HG03469 (cell line): ENCODE results near the gene NR6A1.

Source experiments
- ATAC-seq: cut with Tn5 transposase; IDR thresholded peaks from one replicate; pipeline ENCODE4 v1.9.1; 2021; ENCODE audit warnings: mild to moderate bottlenecking, moderate library complexity, moderate number of reproducible peaks; ENCODE audit not compliant: unreplicated experiment

NR6A1 gene

DNA sequence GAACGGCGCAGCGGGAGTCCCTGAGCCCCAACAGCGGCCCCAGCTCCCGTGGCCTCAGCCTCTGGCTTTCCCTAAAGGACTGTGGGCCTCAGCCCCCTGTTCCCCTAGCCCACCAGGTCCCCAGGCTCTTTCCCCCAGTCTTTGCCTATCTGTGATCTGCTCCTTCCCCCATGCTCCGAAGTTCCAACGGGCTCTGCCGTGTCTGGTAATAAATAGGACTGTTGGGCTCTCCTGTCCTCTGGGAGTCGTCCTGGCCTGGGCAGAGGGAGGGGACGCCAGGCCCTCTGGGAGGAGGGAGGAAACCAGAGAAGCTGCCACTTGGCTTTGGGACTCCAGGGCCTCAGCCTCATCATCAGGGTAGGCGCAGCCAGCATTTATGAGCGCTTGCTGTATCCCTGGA, 292.8 kb downstream of the NR6A1 start:
- ATAC-seq, result no peak

DNA sequence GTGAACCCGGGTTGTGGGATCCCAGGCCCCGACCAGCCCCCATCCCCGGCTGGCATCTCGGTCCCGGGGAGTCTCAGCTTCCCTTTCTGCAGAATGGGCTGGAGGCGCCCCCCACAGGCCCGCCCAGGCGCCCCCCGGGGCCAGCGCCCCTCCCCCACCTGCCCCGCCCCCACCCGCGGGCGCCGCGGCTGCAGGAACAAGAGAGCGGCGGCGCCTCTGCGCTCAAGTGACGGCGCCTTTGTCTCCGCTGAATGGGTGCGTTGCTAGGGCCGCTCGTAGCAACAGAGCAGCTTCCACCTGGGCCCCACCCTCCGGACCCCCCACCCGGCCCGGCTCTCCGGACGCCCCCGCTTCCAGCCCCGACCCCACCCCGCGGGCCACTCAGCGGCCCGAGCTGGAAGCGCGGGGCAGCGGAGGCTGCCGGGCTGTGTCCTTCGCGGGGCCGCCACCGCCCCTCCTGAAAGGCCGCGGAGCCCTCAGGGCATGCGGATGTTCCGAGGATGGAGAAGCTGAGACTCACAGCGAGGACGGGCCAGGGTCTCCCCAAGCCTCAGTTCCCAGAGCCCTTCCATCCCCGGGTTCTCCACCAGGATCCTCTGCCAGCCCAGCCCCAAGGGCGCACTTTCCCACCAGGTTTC, 293.3 kb downstream of the NR6A1 start:
- ATAC-seq, result no peak

DNA sequence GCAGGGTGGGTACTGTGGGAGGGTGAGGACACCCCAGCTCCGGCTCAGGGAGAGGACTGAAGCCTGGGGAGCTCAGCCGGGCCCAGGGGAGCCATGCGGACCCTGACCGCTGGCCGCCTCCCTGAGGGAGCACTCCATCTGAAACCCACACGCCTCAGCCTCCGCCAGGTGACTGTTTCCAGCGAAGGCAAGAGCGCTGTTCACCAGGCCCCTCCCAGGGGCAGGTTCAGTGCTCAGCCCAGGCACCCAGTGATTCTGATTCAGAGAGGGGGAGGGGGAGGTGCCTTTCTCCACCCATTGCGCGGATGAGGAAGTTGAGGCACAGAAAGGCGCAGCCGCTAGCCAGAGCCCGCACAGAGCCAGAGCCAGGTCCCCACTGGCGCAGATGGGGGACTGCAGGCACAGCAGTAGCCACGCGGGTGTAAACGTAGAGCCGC, 293.9 kb downstream of the NR6A1 start:
- no peak for ATAC-seq

GRCh38 chr9:124475868-124476690, 295.0 kb downstream of the NR6A1 start:
- ATAC-seq, result no peak

DNA sequence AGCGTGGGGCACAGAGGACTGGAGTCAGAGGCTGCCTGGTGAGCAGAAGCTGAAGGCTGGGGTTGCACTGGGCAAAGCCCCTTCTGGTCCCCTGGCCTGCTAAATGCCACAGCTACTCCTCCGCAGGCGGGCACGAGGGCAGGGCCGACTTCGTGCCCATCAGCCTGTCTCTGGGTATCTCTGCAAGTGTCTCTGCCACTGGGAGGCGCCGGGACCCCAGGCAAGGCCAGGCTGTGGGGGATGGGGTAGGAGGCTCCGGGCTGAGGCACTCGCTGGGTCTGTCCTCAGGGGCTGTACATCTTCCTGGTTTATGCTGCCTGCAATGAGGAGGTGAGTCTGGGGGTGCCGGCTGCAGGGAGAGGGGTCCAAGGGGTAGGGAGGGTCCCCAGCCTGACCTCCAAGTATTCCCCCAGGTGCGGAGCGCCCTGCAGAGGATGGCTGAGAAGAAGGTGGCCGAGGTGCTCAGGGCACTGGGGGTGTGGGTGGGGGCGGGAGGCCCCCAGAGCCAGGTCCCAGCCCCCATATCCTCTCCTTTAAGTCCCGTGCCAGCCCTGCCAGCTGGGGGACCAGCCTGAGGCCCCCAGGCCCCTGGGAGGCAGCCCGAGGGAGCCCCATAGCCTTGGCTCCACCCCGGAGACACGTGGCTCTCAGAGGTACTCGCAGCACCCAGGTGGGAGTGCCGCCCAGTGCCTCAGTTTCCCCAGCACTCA, 295.8 kb downstream of the NR6A1 start:
- no peak for ATAC-seq

DNA sequence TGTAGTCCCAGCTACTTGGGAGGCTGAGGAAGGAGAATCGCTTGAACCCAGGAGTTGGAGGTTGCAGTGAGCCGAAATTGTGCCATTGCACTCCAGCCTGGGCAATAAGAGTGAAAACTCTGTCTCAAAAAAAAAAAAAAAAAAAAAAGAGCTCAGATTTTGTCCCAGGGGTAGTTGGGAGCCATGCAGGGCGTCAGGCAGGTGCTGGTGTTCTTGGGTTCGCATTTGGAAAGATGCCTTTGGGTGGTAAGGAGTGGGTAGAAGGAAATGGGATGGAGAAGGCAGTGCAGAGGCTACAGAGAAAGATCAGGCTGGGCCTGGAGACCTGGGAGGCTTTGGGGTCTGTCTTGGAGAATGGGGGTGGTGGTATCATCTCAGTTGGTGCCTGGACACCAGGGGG, 297.0 kb downstream of the NR6A1 start:
- no peak for ATAC-seq

DNA sequence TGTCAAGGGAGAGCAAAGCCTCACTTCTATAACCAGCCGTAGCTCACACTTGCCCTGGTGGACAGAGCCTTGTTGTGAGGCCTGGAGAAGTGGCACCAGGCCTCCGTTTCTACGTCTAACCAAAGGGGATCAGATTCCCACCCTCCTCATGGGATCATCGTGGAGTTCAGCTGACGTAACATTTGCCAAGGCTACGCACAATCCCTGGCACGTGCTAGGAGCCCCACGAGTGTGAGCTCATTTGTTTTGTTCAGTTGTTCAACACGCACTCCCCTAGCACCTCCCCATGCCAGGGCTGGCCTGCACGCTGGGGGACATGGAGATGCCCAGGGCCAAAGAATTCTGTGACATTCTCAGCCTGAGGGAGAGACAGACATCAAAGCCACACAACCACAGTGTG, 297.8 kb downstream of the NR6A1 start:
- ATAC-seq, result no peak

- ATAC-seq, result no peak
These were observed 298.3 kb downstream of the NR6A1 start for GRCh38 chr9:124472770-124473169.

DNA sequence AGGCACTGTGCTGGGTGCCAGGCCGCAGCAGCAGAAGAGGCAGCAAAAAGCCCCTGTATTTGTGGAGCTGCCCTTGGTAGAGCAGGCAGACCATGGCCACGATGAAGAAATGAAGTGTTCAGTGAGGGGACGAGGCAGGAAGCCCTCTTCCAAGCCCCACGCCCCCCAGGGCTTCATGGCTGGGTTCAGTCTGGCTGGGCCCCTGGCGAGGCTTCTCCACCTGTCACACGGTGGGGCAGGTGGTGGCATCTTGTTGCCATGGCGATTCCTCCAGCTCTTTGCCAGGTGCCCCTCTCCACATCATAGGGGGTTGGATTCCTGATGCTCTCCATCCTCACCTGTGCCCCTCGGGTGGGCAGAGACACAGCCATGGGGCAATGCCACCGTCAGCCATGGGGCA, 299.4 kb downstream of the NR6A1 start:
- ATAC-seq, result no peak

GRCh38 chr9:124470726-124471125, 300.4 kb downstream of the NR6A1 start:
- no peak for ATAC-seq

DNA sequence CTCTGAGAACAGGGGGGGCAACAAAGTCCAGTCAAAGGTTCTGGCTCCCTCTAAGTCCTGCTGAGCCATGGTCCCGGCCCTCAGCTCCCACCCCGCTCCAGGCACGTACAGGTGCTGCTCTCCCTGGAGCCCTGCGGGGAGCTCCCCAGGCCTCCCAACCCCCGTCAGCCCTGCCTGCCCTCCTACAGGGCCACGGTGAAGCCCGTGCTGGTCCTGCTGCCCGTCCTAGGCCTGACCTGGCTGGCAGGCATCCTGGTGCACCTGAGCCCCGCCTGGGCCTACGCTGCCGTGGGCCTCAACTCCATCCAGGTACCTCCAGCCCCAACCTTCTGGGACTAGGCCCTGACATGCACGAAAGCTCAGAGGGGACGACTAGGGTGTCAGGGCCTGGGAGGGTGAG, 300.8 kb downstream of the NR6A1 start:
- ATAC-seq, result no peak

- ATAC-seq, result no peak
These were observed 301.9 kb downstream of the NR6A1 start for GRCh38 chr9:124469011-124469832.

GRCh38 chr9:124468061-124468740, 302.9 kb downstream of the NR6A1 start:
- no peak for ATAC-seq

GRCh38 chr9:124467410-124468060, 303.6 kb downstream of the NR6A1 start:
- no peak for ATAC-seq
